ENCODE data around the gene SEPTIN7. TPM values are rescaled to one million over a fixed set of nuclear protein-coding genes. Genes with fewer than 3 reads are reported as not detected.
"Not testable (repeated sequence)": the region's sequence is repeated elsewhere in the genome, so short reads cannot be mapped to it uniquely, and the experiment has no call there.

SEPTIN7 gene
- total and polyA plus RNA-seq, 2 experiments from 2014 or later, result 280 to 347 TPM

- Histone ChIP-seq H4K20me1 (ENCODE audit: insufficient read depth, poor library complexity, severe bottlenecking) (no peaks in the 10 kb centered on the region), H3K4me2 (peak overlapping the region; percentile 44), H3K9me3 (ENCODE audit: low read depth) (no peaks in the 10 kb centered on the region), H3K4me1 (ENCODE audit: insufficient read depth) (peaks cover 40% of the 10 kb centered on the region), H3K79me2 (no peaks in the 10 kb centered on the region), H3K27ac (peak overlapping the region; percentile 79), H3K27me3 (no peaks in the 10 kb centered on the region), H3K36me3 (replicated peaks; ENCODE audit: insufficient read depth, low read depth) (no peaks in the 10 kb centered on the region), H3K4me3 (no peak overlapping the region), H3K9me2 (replicated peaks; ENCODE audit: insufficient read depth) (no peaks in the 10 kb centered on the region), H2AFZ (peak overlapping the region; percentile 7)
- no peak for DNase-seq (ENCODE audit: low spot score)
- 11% methylated on average over 1 of the region's 1 CpG for WGBS (ENCODE audit: low lambda C conversion rate, missing lambda C conversion rate)
- no peak for TF ChIP-seq EZH2 (IDR thresholded peaks at IDR 0.05; ENCODE audit: borderline replicate concordance)
- no peak for TF ChIP-seq EZH2phosphoT487 (IDR thresholded peaks at IDR 0.05; ENCODE audit: low read depth, severe bottlenecking, unreplicated experiment)
- no peak for TF ChIP-seq CTCF (IDR thresholded peaks at IDR 0.05; ENCODE audit: poor library complexity)
Measured at GRCh38 chr7:35754741-35755140, 46.1 kb upstream of the SEPTIN7 start.

GRCh38 chr7:35755711-35756110 is 45.1 kb upstream of the SEPTIN7 start:
- no peaks in the 10 kb centered on the region for H3K79me2 ChIP-seq
- TF ChIP-seq EZH2 (IDR thresholded peaks at IDR 0.05; ENCODE audit: borderline replicate concordance) (no peak), CTCF (IDR thresholded peaks at IDR 0.05; ENCODE audit: poor library complexity) (no peak), EZH2phosphoT487 (IDR thresholded peaks at IDR 0.05; ENCODE audit: low read depth, severe bottlenecking, unreplicated experiment) (no peak)
- no peaks in the 10 kb centered on the region for H3K27me3 ChIP-seq
- no peaks in the 10 kb centered on the region for H3K9me2 ChIP-seq (replicated peaks; ENCODE audit: insufficient read depth)
- H3K36me3 ChIP-seq (replicated peaks; ENCODE audit: insufficient read depth, low read depth), result no peaks in the 10 kb centered on the region
- peak overlapping the region; percentile 55 for H3K27ac ChIP-seq
- 72% methylated on average over 3 of the region's 3 CpGs for WGBS (ENCODE audit: low lambda C conversion rate, missing lambda C conversion rate)
- no peak overlapping the region for H3K4me2 ChIP-seq
- H4K20me1 ChIP-seq (ENCODE audit: insufficient read depth, poor library complexity, severe bottlenecking), result no peaks in the 10 kb centered on the region
- no peak for DNase-seq (ENCODE audit: low spot score)
- H3K4me3 ChIP-seq, result no peak overlapping the region
- H3K4me1 ChIP-seq (ENCODE audit: insufficient read depth), result peaks cover 40% of the 10 kb centered on the region
- no peak overlapping the region for H2AFZ ChIP-seq
- H3K9me3 ChIP-seq (ENCODE audit: low read depth), result no peaks in the 10 kb centered on the region

GRCh38 chr7:35756453-35756852 is 44.4 kb upstream of the SEPTIN7 start:
- H4K20me1 ChIP-seq (ENCODE audit: insufficient read depth, poor library complexity, severe bottlenecking); H3K4me2 ChIP-seq; H3K36me3 ChIP-seq (replicated peaks; ENCODE audit: insufficient read depth, low read depth); H2AFZ ChIP-seq; H3K27me3 ChIP-seq; H3K9me2 ChIP-seq (replicated peaks; ENCODE audit: insufficient read depth); H3K79me2 ChIP-seq; H3K4me3 ChIP-seq; H3K9me3 ChIP-seq (ENCODE audit: low read depth); DNase-seq (ENCODE audit: low spot score): not testable (repeated sequence)
- H3K4me1 ChIP-seq (ENCODE audit: insufficient read depth), result peaks cover 41% of the 10 kb centered on the region
- 93% methylated on average over 2 of the region's 2 CpGs for WGBS (ENCODE audit: low lambda C conversion rate, missing lambda C conversion rate)
- H3K27ac ChIP-seq, result peak overlapping the region; percentile 55

GRCh38 chr7:35757574-35757973 is 43.3 kb upstream of the SEPTIN7 start:
- Histone ChIP-seq H3K27ac (peak overlapping the region; percentile 55), H3K4me1 (ENCODE audit: insufficient read depth) (peaks cover 48% of the 10 kb centered on the region), H4K20me1 (ENCODE audit: insufficient read depth, poor library complexity, severe bottlenecking) (no peaks in the 10 kb centered on the region), H3K9me3 (ENCODE audit: low read depth) (no peaks in the 10 kb centered on the region), H3K4me2 (peak overlapping the region; percentile 19), H3K27me3 (no peaks in the 10 kb centered on the region), H3K36me3 (replicated peaks; ENCODE audit: insufficient read depth, low read depth) (no peaks in the 10 kb centered on the region), H3K4me3 (no peak overlapping the region), H3K9me2 (replicated peaks; ENCODE audit: insufficient read depth) (no peaks in the 10 kb centered on the region), H3K79me2 (no peaks in the 10 kb centered on the region), H2AFZ (no peak overlapping the region)
- WGBS (ENCODE audit: low lambda C conversion rate, missing lambda C conversion rate), result 71% methylated on average over 3 of the region's 3 CpGs
- no peak for DNase-seq (ENCODE audit: low spot score)
- TF ChIP-seq EZH2 (IDR thresholded peaks at IDR 0.05; ENCODE audit: borderline replicate concordance) (no peak), EZH2phosphoT487 (IDR thresholded peaks at IDR 0.05; ENCODE audit: low read depth, severe bottlenecking, unreplicated experiment) (no peak), CTCF (IDR thresholded peaks at IDR 0.05; ENCODE audit: poor library complexity) (no peak)

Measured in hepatocyte (in vitro differentiated cells).